Breast epithelium (tissue), 3 donors: ENCODE measurements around the gene PRDX5.

Experiments
- POLR2AphosphoS5 ChIP-seq, 3 donors: sonication (generic); formaldehyde crosslinking; IDR thresholded peaks; one replicate each; pipeline ENCODE4 v1.6.1; 2017; ENCODE audit warnings: antibody characterized with exemption in 3 of 3
- TF ChIP-seq, protein P1 (sequence below), 3 donors: fragments of 450-650 bp; IDR thresholded peaks; one replicate each; pipeline ENCODE4 v1.5.1; 2016 to 2017; ENCODE audit warnings: antibody characterized with exemption in 3 of 3, mild to moderate bottlenecking in 3 of 3, moderate library complexity in 3 of 3

DNA sequence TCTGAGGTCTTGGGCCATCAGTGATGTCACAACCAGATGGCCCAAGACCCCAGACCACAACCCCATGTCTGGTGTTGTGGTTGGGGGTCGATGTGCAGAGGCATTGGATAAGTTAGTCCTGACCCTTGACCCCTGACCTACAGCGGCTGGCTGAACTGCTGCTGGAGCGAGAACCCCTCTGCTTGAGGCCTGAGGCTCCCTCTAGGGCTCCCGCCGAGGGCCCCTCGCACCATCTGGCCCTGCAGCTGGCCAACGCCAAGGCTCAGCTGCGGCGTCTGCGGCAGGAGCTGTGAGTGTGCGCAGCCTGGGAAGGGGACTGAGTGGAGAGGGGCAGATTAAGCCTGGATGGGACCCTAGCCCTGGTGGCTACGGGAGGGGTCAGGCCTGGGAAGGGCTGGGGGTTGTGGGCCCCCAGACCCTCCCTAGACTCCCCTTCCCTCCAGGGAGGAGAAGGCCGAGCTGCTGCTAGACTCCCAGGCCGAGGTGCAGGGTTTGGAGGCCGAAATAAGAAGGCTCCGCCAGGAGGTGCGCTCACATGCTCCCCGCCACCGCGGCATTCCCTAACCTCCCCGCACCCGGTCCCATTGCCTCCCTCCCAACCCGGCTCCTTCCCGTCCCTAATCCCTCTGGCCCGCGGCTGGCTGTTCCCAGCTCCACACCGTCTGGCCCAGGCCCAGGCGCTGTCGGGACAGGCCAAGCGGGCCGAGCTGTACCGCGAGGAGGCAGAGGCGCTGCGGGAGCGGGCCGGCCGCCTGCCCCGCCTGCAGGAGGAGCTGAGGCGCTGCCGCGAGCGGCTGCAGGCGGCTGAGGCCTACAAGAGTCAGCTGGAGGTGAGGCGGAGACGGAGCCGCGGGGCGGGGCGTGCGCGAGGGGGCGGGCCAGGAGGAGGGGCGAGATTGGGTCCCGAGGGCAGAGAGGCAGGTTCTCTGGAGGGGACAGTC lies 24.2 kb downstream of the PRDX5 start:
- TF ChIP-seq, protein P1, sequence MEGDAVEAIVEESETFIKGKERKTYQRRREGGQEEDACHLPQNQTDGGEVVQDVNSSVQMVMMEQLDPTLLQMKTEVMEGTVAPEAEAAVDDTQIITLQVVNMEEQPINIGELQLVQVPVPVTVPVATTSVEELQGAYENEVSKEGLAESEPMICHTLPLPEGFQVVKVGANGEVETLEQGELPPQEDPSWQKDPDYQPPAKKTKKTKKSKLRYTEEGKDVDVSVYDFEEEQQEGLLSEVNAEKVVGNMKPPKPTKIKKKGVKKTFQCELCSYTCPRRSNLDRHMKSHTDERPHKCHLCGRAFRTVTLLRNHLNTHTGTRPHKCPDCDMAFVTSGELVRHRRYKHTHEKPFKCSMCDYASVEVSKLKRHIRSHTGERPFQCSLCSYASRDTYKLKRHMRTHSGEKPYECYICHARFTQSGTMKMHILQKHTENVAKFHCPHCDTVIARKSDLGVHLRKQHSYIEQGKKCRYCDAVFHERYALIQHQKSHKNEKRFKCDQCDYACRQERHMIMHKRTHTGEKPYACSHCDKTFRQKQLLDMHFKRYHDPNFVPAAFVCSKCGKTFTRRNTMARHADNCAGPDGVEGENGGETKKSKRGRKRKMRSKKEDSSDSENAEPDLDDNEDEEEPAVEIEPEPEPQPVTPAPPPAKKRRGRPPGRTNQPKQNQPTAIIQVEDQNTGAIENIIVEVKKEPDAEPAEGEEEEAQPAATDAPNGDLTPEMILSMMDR (IDR thresholded peaks at IDR 0.05): peak; percentile 25 to 34 (median 33)
- TF ChIP-seq POLR2AphosphoS5 (IDR thresholded peaks at IDR 0.05): peak in 1 of 3 donors; percentile 59
